HG02588 (cell line): ENCODE measurements around the gene MIEF2.
"Not testable (repeated sequence)": the region's sequence is repeated elsewhere in the genome, so short reads cannot be mapped to it uniquely, and the experiment has no call there.

ENCODE experiments used
- ATAC-seq: cut with Tn5 transposase; IDR thresholded peaks from one replicate; pipeline ENCODE4 v1.9.1; 2021; ENCODE audit warnings: mild to moderate bottlenecking, moderate library complexity; ENCODE audit not compliant: unreplicated experiment

The MIEF2 gene

GRCh38 chr17:18285296-18285695, 24.8 kb downstream of the MIEF2 start:
- ATAC-seq = no peak

- no peak for ATAC-seq
Observed at GRCh38 chr17:18291718-18292540, 31.5 kb downstream of the MIEF2 start.

GRCh38 chr17:18298061-18298460, 37.6 kb downstream of the MIEF2 start:
- not testable (repeated sequence) for ATAC-seq

- no peak for ATAC-seq
Observed at GRCh38 chr17:18300725-18301480, 40.4 kb downstream of the MIEF2 start.

- ATAC-seq = not testable (repeated sequence)
Observed at GRCh38 chr17:18303206-18303605, 42.7 kb downstream of the MIEF2 start.

- ATAC-seq = no peak
Observed at GRCh38 chr17:18309202-18309601, 48.7 kb downstream of the MIEF2 start.

GRCh38 chr17:18314059-18314730, 53.7 kb downstream of the MIEF2 start:
- ATAC-seq = peak; percentile 5

GRCh38 chr17:18314731-18315561, 54.5 kb downstream of the MIEF2 start, which contains the start of the genes SMCR8 and TOP3A:
SMCR8 (plus strand) TSS chr17:18315293; CDS start chr17:18315790, 497 bp downstream.
TOP3A (minus strand) TSS chr17:18314994; CDS start chr17:18314778, 216 bp downstream.
- ATAC-seq = peak; percentile 83

- no peak for ATAC-seq
Observed at GRCh38 chr17:18315562-18315922, 55.1 kb downstream of the MIEF2 start.

- no peak for ATAC-seq
Observed at GRCh38 chr17:18315961-18316360, 55.5 kb downstream of the MIEF2 start.
